GM12892 (cell line): ENCODE results near the gene HIPK1.

Source experiments
- DNase-seq: peaks from one replicate; pipeline ENCODE4 v3.0.0; 2011; ENCODE audit not compliant: insufficient read length
- FAIRE-seq: peaks from 2 replicates; lab custom pipeline; 2011; peaks lifted over from hg19 to GRCh38; lab: Jason Lieb, UNC
- POLR2A ChIP-seq: IDR thresholded peaks from 2 replicates; pipeline ENCODE4 v1.6.1; 2011; ENCODE audit warnings: low read depth, low read length, control low read depth
- POLR2AphosphoS5 ChIP-seq: IDR thresholded peaks from 2 replicates; pipeline ENCODE4 v1.6.1; 2011; ENCODE audit warnings: low read depth, low read length, control low read depth
- TAF1 ChIP-seq: IDR thresholded peaks from 2 replicates; pipeline ENCODE4 v1.6.1; 2011; ENCODE audit warnings: low read depth, mild to moderate bottlenecking, control low read depth, low read length, borderline replicate concordance

The HIPK1 gene

GRCh38 chr1:113898241-113898814 is 30.8 kb upstream of the HIPK1 start:
- FAIRE-seq, result no peak
- DNase-seq, result no peak
- TF ChIP-seq POLR2A, result no peak

GRCh38 chr1:113899111-113899510 is 30.0 kb upstream of the HIPK1 start:
- DNase-seq (no peak), FAIRE-seq (no peak)
- TF ChIP-seq TAF1, result no peak

GRCh38 chr1:113901191-113901590 is 27.9 kb upstream of the HIPK1 start:
- FAIRE-seq, result no peak
- no peak for DNase-seq
- TF ChIP-seq TAF1 (no peak), POLR2AphosphoS5 (no peak), POLR2A (no peak)

GRCh38 chr1:113903501-113904292 is 25.4 kb upstream of the HIPK1 start:
- no peak for DNase-seq
- no peak for FAIRE-seq
- no peak for TF ChIP-seq POLR2A
- no peak for TF ChIP-seq TAF1
- TF ChIP-seq POLR2AphosphoS5, result no peak

GRCh38 chr1:113904293-113904673 is 24.8 kb upstream of the HIPK1 start:
- TF ChIP-seq TAF1 (no peak), POLR2AphosphoS5 (no peak), POLR2A (no peak)
- no peak for FAIRE-seq
- DNase-seq, result no peak

- DNase-seq, result peak; percentile 95
- FAIRE-seq, result peak; percentile 95
- peak; percentile 87 for TF ChIP-seq POLR2AphosphoS5
- TF ChIP-seq POLR2A, result peak; percentile 79; the same call in 1 of the 2 replicates
- peak; percentile 37; the same call in 1 of the 2 replicates for TF ChIP-seq TAF1
Observed at GRCh38 chr1:113904674-113905434, 24.3 kb upstream of the HIPK1 start, which contains the start of the genes AP4B1 and DCLRE1B. Gene AP4B1, minus strand, starts transcription at chr1:113904799. Its CDS starts 82 bp downstream, at chr1:113904717. Gene DCLRE1B, plus strand, starts transcription at chr1:113905326. Its CDS starts 261 bp downstream, at chr1:113905587.

GRCh38 chr1:113905435-113905861 is 23.7 kb upstream of the HIPK1 start:
- DNase-seq (peak; percentile 30), FAIRE-seq (no peak)
- 0 out of 2 replicates have a peak, but pooled peaks have one; percentile 5 for TF ChIP-seq TAF1
- TF ChIP-seq POLR2AphosphoS5, result no peak

GRCh38 chr1:113912594-113913311 is 16.4 kb upstream of the HIPK1 start:
- FAIRE-seq (no peak), DNase-seq (no peak)

GRCh38 chr1:113913312-113913668 is 15.8 kb upstream of the HIPK1 start:
- DNase-seq (no peak), FAIRE-seq (no peak)
- TF ChIP-seq POLR2AphosphoS5 (no peak), POLR2A (no peak), TAF1 (no peak)

More at GRCh38 chr1:113912594-113913311, 16.4 kb upstream of the HIPK1 start:
- TF ChIP-seq POLR2A, result no peak
- no peak for TF ChIP-seq POLR2AphosphoS5

GRCh38 chr1:113913887-113914664 is 15.0 kb upstream of the HIPK1 start:
- no peak for FAIRE-seq
- no peak for DNase-seq

More at GRCh38 chr1:113913887-113914664, 15.0 kb upstream of the HIPK1 start:
- TF ChIP-seq POLR2A (no peak), TAF1 (no peak), POLR2AphosphoS5 (no peak)
